PFSK-1 (cell line): ENCODE results near the gene GYG2.

Experiments used
- FOXP2 ChIP-seq: optimal IDR thresholded peaks from 2 replicates; pipeline ENCODE3; 2011; ENCODE audit warnings: borderline replicate concordance, control low read depth, inconsistent platforms; ENCODE audit not compliant: insufficient read depth; ENCODE audit errors: extremely low read length, extremely low read depth
- POLR2AphosphoS5 ChIP-seq: IDR thresholded peaks from 2 replicates; pipeline ENCODE4 v1.6.1; 2012; ENCODE audit warnings: low read depth, mild to moderate bottlenecking, control low read depth, low read length, moderate library complexity
- SIN3A ChIP-seq: IDR thresholded peaks from 2 replicates; pipeline ENCODE4 v1.6.1; 2012; ENCODE audit warnings: mild to moderate bottlenecking, low read length, moderate library complexity, borderline replicate concordance; ENCODE audit not compliant: insufficient read depth
- TAF1 ChIP-seq: IDR thresholded peaks from 2 replicates; pipeline ENCODE4 v1.6.1; 2012; ENCODE audit warnings: low read length, control low read depth, borderline replicate concordance; ENCODE audit not compliant: insufficient read depth
- TF ChIP-seq, protein P1 (sequence below), 2 experiments: IDR thresholded peaks; 2 replicates each; pipeline versions ENCODE4 v1.6.1 to v1.8.0; 2011 to 2012; ENCODE audit warnings: low read depth in 2 of 2, low read length in 2 of 2, control low read depth in 1 of 2, inconsistent platforms in 1 of 2, mild to moderate bottlenecking in 1 of 2, moderate library complexity in 1 of 2; ENCODE audit not compliant: insufficient read depth in 1 of 2

DNA sequence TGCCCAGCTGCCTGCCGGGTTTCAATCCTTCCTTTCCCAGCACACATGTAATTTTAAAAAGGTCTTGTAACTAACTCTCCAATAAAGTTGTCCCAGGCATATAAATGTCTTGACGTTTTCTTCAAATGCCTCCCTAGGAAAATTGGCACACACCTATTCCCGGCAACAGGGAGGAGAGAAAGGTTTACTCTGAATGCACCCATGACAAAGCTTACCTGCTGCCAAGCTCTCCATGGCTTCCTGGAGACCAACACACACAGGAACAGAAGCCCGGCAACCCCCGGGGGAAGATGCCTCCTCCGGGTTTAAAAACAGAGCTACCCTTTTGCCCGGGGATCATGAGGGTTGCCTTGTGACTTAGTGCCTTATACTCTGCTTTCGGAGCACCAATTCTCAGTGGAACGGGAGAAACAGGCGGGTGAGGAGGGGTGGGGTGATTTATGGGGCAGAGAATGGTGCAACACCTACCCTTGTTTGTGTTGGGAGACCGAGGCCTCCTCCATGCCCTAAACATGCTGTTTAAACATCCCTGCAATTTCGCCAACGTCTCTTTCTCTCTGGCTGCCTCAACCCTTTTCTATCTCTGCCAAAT is 4.8 kb upstream of the GYG2 start:
- TF ChIP-seq POLR2AphosphoS5: no peak
- no peak for TF ChIP-seq SIN3A
- no peak for TF ChIP-seq FOXP2
- no peak for TF ChIP-seq TAF1
- TF ChIP-seq, protein P1, sequence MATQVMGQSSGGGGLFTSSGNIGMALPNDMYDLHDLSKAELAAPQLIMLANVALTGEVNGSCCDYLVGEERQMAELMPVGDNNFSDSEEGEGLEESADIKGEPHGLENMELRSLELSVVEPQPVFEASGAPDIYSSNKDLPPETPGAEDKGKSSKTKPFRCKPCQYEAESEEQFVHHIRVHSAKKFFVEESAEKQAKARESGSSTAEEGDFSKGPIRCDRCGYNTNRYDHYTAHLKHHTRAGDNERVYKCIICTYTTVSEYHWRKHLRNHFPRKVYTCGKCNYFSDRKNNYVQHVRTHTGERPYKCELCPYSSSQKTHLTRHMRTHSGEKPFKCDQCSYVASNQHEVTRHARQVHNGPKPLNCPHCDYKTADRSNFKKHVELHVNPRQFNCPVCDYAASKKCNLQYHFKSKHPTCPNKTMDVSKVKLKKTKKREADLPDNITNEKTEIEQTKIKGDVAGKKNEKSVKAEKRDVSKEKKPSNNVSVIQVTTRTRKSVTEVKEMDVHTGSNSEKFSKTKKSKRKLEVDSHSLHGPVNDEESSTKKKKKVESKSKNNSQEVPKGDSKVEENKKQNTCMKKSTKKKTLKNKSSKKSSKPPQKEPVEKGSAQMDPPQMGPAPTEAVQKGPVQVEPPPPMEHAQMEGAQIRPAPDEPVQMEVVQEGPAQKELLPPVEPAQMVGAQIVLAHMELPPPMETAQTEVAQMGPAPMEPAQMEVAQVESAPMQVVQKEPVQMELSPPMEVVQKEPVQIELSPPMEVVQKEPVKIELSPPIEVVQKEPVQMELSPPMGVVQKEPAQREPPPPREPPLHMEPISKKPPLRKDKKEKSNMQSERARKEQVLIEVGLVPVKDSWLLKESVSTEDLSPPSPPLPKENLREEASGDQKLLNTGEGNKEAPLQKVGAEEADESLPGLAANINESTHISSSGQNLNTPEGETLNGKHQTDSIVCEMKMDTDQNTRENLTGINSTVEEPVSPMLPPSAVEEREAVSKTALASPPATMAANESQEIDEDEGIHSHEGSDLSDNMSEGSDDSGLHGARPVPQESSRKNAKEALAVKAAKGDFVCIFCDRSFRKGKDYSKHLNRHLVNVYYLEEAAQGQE (IDR thresholded peaks at IDR 0.05; ENCODE audit: insufficient read depth in 1 of 2, low read depth in 2 of 2, low read length in 2 of 2): no peak
